CD4-positive, CD25-positive, alpha-beta regulatory T cell (primary cell): Measurements from ENCODE around the gene LDLRAP1. TPM values are rescaled to one million over a fixed set of nuclear protein-coding genes. Genes with fewer than 3 reads are reported as not detected.
A peak's percentile ranks its signal among the peaks of the same experiment; 100 is the strongest.

ENCODE experiments used
- ATAC-seq, 2 donors: fragments of 150-1000 bp; cut with Tn5 transposase; one replicate each; pipeline ENCODE4 v1.10.0; 2021; ENCODE audit warnings: low read depth in 2 of 2, moderate number of reproducible peaks in 2 of 2, moderate library complexity in 1 of 2
- DNase-seq, 3 donors: peaks; one replicate each; pipeline versions ENCODE4 v3.0.0 to v3.0.0-alpha.2; 2012 to 2022; ENCODE audit warnings: mixed read lengths in 1 of 3
- H3K27ac ChIP-seq: one replicate; pipeline ENCODE4 v1.7.0; 2013; ENCODE audit warnings: mild to moderate bottlenecking, low read length; ENCODE audit not compliant: insufficient read depth, poor library complexity, severe bottlenecking
- H3K27me3 ChIP-seq: one replicate; pipeline ENCODE4 v1.7.0; 2013; ENCODE audit warnings: low read length; ENCODE audit not compliant: control insufficient read depth, insufficient read depth
- H3K36me3 ChIP-seq: one replicate; pipeline ENCODE4 v1.7.0; 2013; ENCODE audit warnings: mild to moderate bottlenecking, low read length, moderate library complexity; ENCODE audit not compliant: control insufficient read depth, insufficient read depth
- H3K4me1 ChIP-seq: 2 replicates; pipeline ENCODE4 v1.7.0; 2013; ENCODE audit warnings: mild to moderate bottlenecking, low read length; ENCODE audit not compliant: insufficient read depth, control insufficient read depth, poor library complexity, severe bottlenecking
- H3K4me3 ChIP-seq: one replicate; pipeline ENCODE4 v1.7.0; 2013; ENCODE audit warnings: low read depth, mild to moderate bottlenecking, low read length, moderate library complexity
- H3K9me3 ChIP-seq, 2 experiments: 1 replicate in 1 of 2; 2 replicates in 1 of 2; pipeline ENCODE4 v1.7.0; 2013; ENCODE audit warnings: low read length in 2 of 2, mild to moderate bottlenecking in 1 of 2, moderate library complexity in 1 of 2; ENCODE audit not compliant: control insufficient read depth in 2 of 2
- H3K27ac Mint-ChIP-seq, 3 donors: one replicate each; pipeline ENCODE4 v1.8.0; 2020 to 2022; ENCODE audit warnings: mild to moderate bottlenecking in 3 of 3, mixed read lengths in 3 of 3, moderate library complexity in 2 of 3
- H3K27me3 Mint-ChIP-seq: one replicate; pipeline ENCODE4 v1.8.0; 2022; ENCODE audit warnings: mild to moderate bottlenecking, mixed read lengths
- H3K36me3 Mint-ChIP-seq: one replicate; pipeline ENCODE4 v1.8.0; 2020; ENCODE audit warnings: mixed read lengths
- H3K4me1 Mint-ChIP-seq, 4 donors: one replicate each; pipeline ENCODE4 v1.8.0; 2020 to 2022; ENCODE audit warnings: mixed read lengths in 4 of 4, mild to moderate bottlenecking in 1 of 4
- H3K4me3 Mint-ChIP-seq, 4 donors: one replicate each; pipeline ENCODE4 v1.8.0; 2020 to 2022; ENCODE audit warnings: mild to moderate bottlenecking in 4 of 4, mixed read lengths in 4 of 4, moderate library complexity in 3 of 4
- H3K9me3 Mint-ChIP-seq, 7 donors: one replicate each; pipeline ENCODE4 v1.8.0; 2020 to 2022; ENCODE audit warnings: mixed read lengths in 7 of 7, mild to moderate bottlenecking in 3 of 7, moderate library complexity in 2 of 7
- polyA plus RNA-seq, 4 donors: library from polyadenylated mRNA; unstranded; fragments of 300-500 nt; fragmentation: Illumina TruSeq; gene quantifications; one replicate each; pipeline ENCODE4 v1.2.3, GENCODE V29; 2021
- total RNA-seq: library from RNA; stranded (reverse); gene quantifications from one replicate; pipeline ENCODE4 v1.2.3, GENCODE V29; 2022

The LDLRAP1 gene
- total and polyA plus RNA-seq, 5 donors from 2014 or later: 98.7 to 326 (median 236) TPM

GRCh38 chr1:25526753-25527152 lies 16.7 kb upstream of the LDLRAP1 start:
- H3K27ac Mint-ChIP-seq: peak overlapping the region in 1 of 3 donors; percentile 20

GRCh38 chr1:25527226-25527846 lies 16.1 kb upstream of the LDLRAP1 start:
- no peak overlapping the region for H3K27ac ChIP-seq

More at GRCh38 chr1:25526753-25527152, 16.7 kb upstream of the LDLRAP1 start:
- ATAC-seq (no peak), DNase-seq (no peak)
- no peaks in the 10 kb centered on the region for H3K27me3 ChIP-seq
- Mint-ChIP-seq H3K4me3 (no peak overlapping the region), H3K27me3 (no peaks in the 10 kb centered on the region), H3K9me3 (peaks cover 0 to 4% (median 0%) of the 10 kb centered on the region in 7 donors), H3K4me1 (peaks cover 0 to 5% (median 3%) of the 10 kb centered on the region in 4 donors), H3K36me3 (no peaks in the 10 kb centered on the region)
- H3K4me1 ChIP-seq: no peaks in the 10 kb centered on the region
- H3K9me3 ChIP-seq: no peaks in the 10 kb centered on the region
- H3K36me3 ChIP-seq: no peaks in the 10 kb centered on the region
- no peak overlapping the region for H3K4me3 ChIP-seq
- H3K27ac ChIP-seq: no peak overlapping the region

GRCh38 chr1:25527946-25528595 lies 15.3 kb upstream of the LDLRAP1 start:
- Mint-ChIP-seq H3K27ac (no peak overlapping the region), H3K36me3 (no peaks in the 10 kb centered on the region), H3K27me3 (no peaks in the 10 kb centered on the region), H3K9me3 (peaks cover 0 to 4% (median 0%) of the 10 kb centered on the region in 7 donors), H3K4me1 (peaks cover 0 to 5% (median 3%) of the 10 kb centered on the region in 4 donors), H3K4me3 (no peak overlapping the region)
- DNase-seq (no peak), ATAC-seq (no peak)
- Histone ChIP-seq H3K4me1 (no peaks in the 10 kb centered on the region), H3K4me3 (no peak overlapping the region), H3K36me3 (no peaks in the 10 kb centered on the region), H3K9me3 (no peaks in the 10 kb centered on the region), H3K27ac (no peak overlapping the region), H3K27me3 (no peaks in the 10 kb centered on the region)

More at GRCh38 chr1:25527226-25527846, 16.1 kb upstream of the LDLRAP1 start:
- Mint-ChIP-seq H3K27ac (peak overlapping the region in 1 of 3 donors; percentile 60), H3K4me3 (no peak overlapping the region), H3K4me1 (peaks cover 0 to 5% (median 3%) of the 10 kb centered on the region in 4 donors), H3K9me3 (peaks cover 0 to 4% (median 0%) of the 10 kb centered on the region in 7 donors), H3K27me3 (no peaks in the 10 kb centered on the region), H3K36me3 (no peaks in the 10 kb centered on the region)
- no peaks in the 10 kb centered on the region for H3K27me3 ChIP-seq
- no peaks in the 10 kb centered on the region for H3K36me3 ChIP-seq
- no peaks in the 10 kb centered on the region for H3K4me1 ChIP-seq
- ATAC-seq: no peak
- no peak for DNase-seq
- H3K4me3 ChIP-seq: no peak overlapping the region
- no peaks in the 10 kb centered on the region for H3K9me3 ChIP-seq

GRCh38 chr1:25528881-25529517 lies 14.4 kb upstream of the LDLRAP1 start:
- no peak overlapping the region for H3K27ac Mint-ChIP-seq
- no peaks in the 10 kb centered on the region for H3K27me3 ChIP-seq
- H3K36me3 ChIP-seq: no peaks in the 10 kb centered on the region
- H3K4me3 ChIP-seq: no peak overlapping the region
- H3K4me1 Mint-ChIP-seq: peaks cover 0 to 5% (median 4%) of the 10 kb centered on the region in 4 donors
- H3K4me3 Mint-ChIP-seq: no peak overlapping the region
- no peaks in the 10 kb centered on the region for H3K36me3 Mint-ChIP-seq
- ATAC-seq (no peak), DNase-seq (no peak)
- no peaks in the 10 kb centered on the region for H3K27me3 Mint-ChIP-seq
- no peak overlapping the region for H3K27ac ChIP-seq
- no peaks in the 10 kb centered on the region for H3K9me3 ChIP-seq
- H3K9me3 Mint-ChIP-seq: peaks cover 0 to 4% (median 0%) of the 10 kb centered on the region in 7 donors
- no peaks in the 10 kb centered on the region for H3K4me1 ChIP-seq

- ATAC-seq: no peak
- Histone ChIP-seq H3K4me3 (no peak overlapping the region), H3K27me3 (no peaks in the 10 kb centered on the region), H3K36me3 (no peaks in the 10 kb centered on the region), H3K27ac (no peak overlapping the region), H3K9me3 (no peaks in the 10 kb centered on the region), H3K4me1 (no peaks in the 10 kb centered on the region)
- H3K4me3 Mint-ChIP-seq: no peak overlapping the region
- peaks cover 0 to 4% (median 0%) of the 10 kb centered on the region in 7 donors for H3K9me3 Mint-ChIP-seq
- H3K27me3 Mint-ChIP-seq: no peaks in the 10 kb centered on the region
- no peaks in the 10 kb centered on the region for H3K36me3 Mint-ChIP-seq
- H3K4me1 Mint-ChIP-seq: peaks cover 0 to 5% (median 4%) of the 10 kb centered on the region in 4 donors
- no peak overlapping the region for H3K27ac Mint-ChIP-seq
- no peak for DNase-seq
These were observed 13.8 kb upstream of the LDLRAP1 start for GRCh38 chr1:25529518-25530185.

GRCh38 chr1:25530186-25531081 lies 13.0 kb upstream of the LDLRAP1 start:
- Histone ChIP-seq H3K9me3 (no peaks in the 10 kb centered on the region), H3K4me1 (no peaks in the 10 kb centered on the region), H3K36me3 (no peaks in the 10 kb centered on the region), H3K4me3 (no peak overlapping the region), H3K27ac (no peak overlapping the region), H3K27me3 (no peaks in the 10 kb centered on the region)
- no peak for ATAC-seq
- Mint-ChIP-seq H3K9me3 (peaks cover 0 to 1% (median 0%) of the 10 kb centered on the region in 7 donors), H3K4me3 (peak overlapping the region in 1 of 4 donors; percentile 21), H3K27me3 (no peaks in the 10 kb centered on the region), H3K36me3 (no peaks in the 10 kb centered on the region), H3K4me1 (peaks cover 0 to 4% (median 2%) of the 10 kb centered on the region in 4 donors), H3K27ac (no peak overlapping the region)
- DNase-seq: no peak

GRCh38 chr1:25531082-25531461 lies 12.3 kb upstream of the LDLRAP1 start:
- Mint-ChIP-seq H3K36me3 (no peaks in the 10 kb centered on the region), H3K27me3 (no peaks in the 10 kb centered on the region), H3K4me3 (no peak overlapping the region), H3K27ac (no peak overlapping the region), H3K4me1 (peaks cover 0 to 4% (median 0%) of the 10 kb centered on the region in 4 donors), H3K9me3 (no peaks in the 10 kb centered on the region)
- Histone ChIP-seq H3K27me3 (no peaks in the 10 kb centered on the region), H3K36me3 (no peaks in the 10 kb centered on the region), H3K4me3 (no peak overlapping the region), H3K4me1 (no peaks in the 10 kb centered on the region), H3K27ac (no peak overlapping the region), H3K9me3 (no peaks in the 10 kb centered on the region)
- DNase-seq (no peak), ATAC-seq (no peak)
